GM19035 (cell line): ENCODE results near the gene LRSAM1.

ENCODE experiments used
- ATAC-seq: cut with Tn5 transposase; IDR thresholded peaks from one replicate; pipeline ENCODE4 v1.9.1; 2021; ENCODE audit not compliant: unreplicated experiment

Gene LRSAM1

GRCh38 chr9:127530206-127530941, 79.1 kb downstream of the LRSAM1 start:
- no peak for ATAC-seq

GRCh38 chr9:127531676-127532075, 80.4 kb downstream of the LRSAM1 start:
- no peak for ATAC-seq

GRCh38 chr9:127534250-127534906, 83.1 kb downstream of the LRSAM1 start:
- ATAC-seq = no peak

GRCh38 chr9:127534931-127535330, 83.6 kb downstream of the LRSAM1 start:
- no peak for ATAC-seq

- ATAC-seq = no peak
Observed at GRCh38 chr9:127535396-127535795, 84.1 kb downstream of the LRSAM1 start.

- ATAC-seq = no peak
Observed at GRCh38 chr9:127535834-127536233, 84.5 kb downstream of the LRSAM1 start.

- ATAC-seq = no peak
Observed at GRCh38 chr9:127536499-127536898, 85.2 kb downstream of the LRSAM1 start.

GRCh38 chr9:127537014-127537413, 85.7 kb downstream of the LRSAM1 start:
- ATAC-seq = no peak

GRCh38 chr9:127537792-127538191, 86.5 kb downstream of the LRSAM1 start:
- no peak for ATAC-seq

GRCh38 chr9:127538849-127539258, 87.5 kb downstream of the LRSAM1 start:
- no peak for ATAC-seq

- no peak for ATAC-seq
Observed at GRCh38 chr9:127539259-127539981, 88.1 kb downstream of the LRSAM1 start.

- ATAC-seq = no peak
Observed at GRCh38 chr9:127539982-127540663, 88.8 kb downstream of the LRSAM1 start.

- ATAC-seq = no peak
Observed at GRCh38 chr9:127540664-127541041, 89.3 kb downstream of the LRSAM1 start.

GRCh38 chr9:127541176-127541575, 89.9 kb downstream of the LRSAM1 start:
- no peak for ATAC-seq

GRCh38 chr9:127541865-127542264, 90.6 kb downstream of the LRSAM1 start:
- ATAC-seq = no peak

GRCh38 chr9:127543221-127543620, 91.9 kb downstream of the LRSAM1 start:
- no peak for ATAC-seq

- no peak for ATAC-seq
Observed at GRCh38 chr9:127543973-127544533, 92.7 kb downstream of the LRSAM1 start.

- no peak for ATAC-seq
Observed at GRCh38 chr9:127545196-127546124, 94.2 kb downstream of the LRSAM1 start.

- ATAC-seq = no peak
Observed at GRCh38 chr9:127546125-127546832, 95.0 kb downstream of the LRSAM1 start.
